GM19240 (cell line): ENCODE data around the gene ST7L.

Experiments
- DNase-seq: peaks from one replicate; pipeline ENCODE4 v3.0.0; 2011; ENCODE audit warnings: low spot score; ENCODE audit not compliant: insufficient read length

Gene ST7L

GRCh38 chr1:112549590-112549989 lies 69.4 kb downstream of the ST7L start:
- DNase-seq = no peak

GRCh38 chr1:112548547-112548946 lies 70.4 kb downstream of the ST7L start:
- no peak for DNase-seq

- DNase-seq = no peak
Observed at GRCh38 chr1:112546076-112546475, 72.9 kb downstream of the ST7L start.

GRCh38 chr1:112544751-112545150 lies 74.2 kb downstream of the ST7L start:
- DNase-seq = no peak

GRCh38 chr1:112544011-112544688 lies 74.8 kb downstream of the ST7L start:
- DNase-seq = no peak

GRCh38 chr1:112542206-112542973 lies 76.6 kb downstream of the ST7L start:
- DNase-seq = no peak

- DNase-seq = no peak
Observed at GRCh38 chr1:112541299-112541698, 77.6 kb downstream of the ST7L start.

GRCh38 chr1:112540226-112540794 lies 78.6 kb downstream of the ST7L start:
- DNase-seq = no peak

GRCh38 chr1:112538883-112539282 lies 80.1 kb downstream of the ST7L start:
- DNase-seq = no peak

- no peak for DNase-seq
Observed at GRCh38 chr1:112537456-112537855, 81.5 kb downstream of the ST7L start.

GRCh38 chr1:112536561-112536960 lies 82.4 kb downstream of the ST7L start:
- DNase-seq = no peak

- no peak for DNase-seq
Observed at GRCh38 chr1:112533029-112533428, 85.9 kb downstream of the ST7L start.

GRCh38 chr1:112532064-112532463 lies 86.9 kb downstream of the ST7L start:
- no peak for DNase-seq

- DNase-seq = no peak
Observed at GRCh38 chr1:112530832-112531231, 88.1 kb downstream of the ST7L start.

GRCh38 chr1:112529301-112529700 lies 89.6 kb downstream of the ST7L start:
- no peak for DNase-seq

GRCh38 chr1:112528076-112528475 lies 90.9 kb downstream of the ST7L start:
- no peak for DNase-seq

- no peak for DNase-seq
Observed at GRCh38 chr1:112527266-112528010, 91.5 kb downstream of the ST7L start.

- no peak for DNase-seq
Observed at GRCh38 chr1:112524986-112525385, 94.0 kb downstream of the ST7L start.

GRCh38 chr1:112524251-112524650 lies 94.7 kb downstream of the ST7L start:
- DNase-seq = no peak

GRCh38 chr1:112522621-112523020 lies 96.3 kb downstream of the ST7L start:
- DNase-seq = no peak

GRCh38 chr1:112520166-112520565 lies 98.8 kb downstream of the ST7L start:
- DNase-seq = no peak

- no peak for DNase-seq
Observed at GRCh38 chr1:112518186-112518585, 100.8 kb downstream of the ST7L start.
